Progenitor cell of endocrine pancreas (in vitro differentiated cells): ENCODE measurements around the gene SYCE1L. TPM values are rescaled to one million over a fixed set of nuclear protein-coding genes. Genes with fewer than 3 reads are reported as not detected.
"Not testable (repeated sequence)": the region's sequence is repeated elsewhere in the genome, so short reads cannot be mapped to it uniquely, and the experiment has no call there.

Experiments
- DNase-seq: peaks from one replicate; pipeline ENCODE4 v3.0.0; 2021; ENCODE audit warnings: low spot score; ENCODE audit not compliant: unreplicated experiment
- H3K27ac Mint-ChIP-seq: 2 replicates; pipeline ENCODE4 v1.8.0; 2021; ENCODE audit warnings: mild to moderate bottlenecking, moderate library complexity, mixed read lengths
- H3K27me3 Mint-ChIP-seq: 2 replicates; pipeline ENCODE4 v1.8.0; 2021; ENCODE audit warnings: mixed read lengths
- H3K36me3 Mint-ChIP-seq: 2 replicates; pipeline ENCODE4 v1.8.0; 2022; ENCODE audit warnings: mixed read lengths; ENCODE audit not compliant: insufficient read depth
- H3K4me1 Mint-ChIP-seq: 2 replicates; pipeline ENCODE4 v1.8.0; 2021; ENCODE audit warnings: low read depth, mixed read lengths
- H3K4me3 Mint-ChIP-seq: 2 replicates; pipeline ENCODE4 v1.8.0; 2021; ENCODE audit warnings: low read depth, mild to moderate bottlenecking, moderate library complexity, mixed read lengths
- H3K9me3 Mint-ChIP-seq: 2 replicates; pipeline ENCODE4 v1.8.0; 2021; ENCODE audit warnings: low read depth, mixed read lengths
- long read RNA-seq: library from polyadenylated mRNA; unstranded; transcript quantifications from one replicate; pipeline ENCODE4 v2.0.0, GENCODE V29; 2020
- total RNA-seq: library from RNA; stranded (reverse); gene quantifications from 2 replicates; pipeline ENCODE4 v1.2.1, GENCODE V29; 2021
- TF ChIP-seq, protein P1 (sequence below): fragments of 200-600 bp; sonication (generic); IDR thresholded peaks from one replicate; pipeline ENCODE4 v1.5.0; 2021; ENCODE audit warnings: antibody characterized with exemption, mild to moderate bottlenecking; ENCODE audit not compliant: unreplicated experiment

Gene SYCE1L, protein sequence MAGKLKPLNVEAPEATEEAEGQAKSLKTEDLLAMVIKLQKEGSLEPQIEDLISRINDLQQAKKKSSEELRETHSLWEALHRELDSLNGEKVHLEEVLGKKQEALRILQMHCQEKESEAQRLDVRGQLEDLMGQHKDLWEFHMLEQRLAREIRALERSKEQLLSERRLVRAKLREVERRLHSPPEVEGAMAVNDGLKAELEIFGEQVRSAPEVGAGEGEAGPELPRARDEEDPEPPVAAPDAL
- 25.6 and 27.2 TPM in 2 replicates for total RNA-seq
- long read RNA-seq = 0 reads

DNA sequence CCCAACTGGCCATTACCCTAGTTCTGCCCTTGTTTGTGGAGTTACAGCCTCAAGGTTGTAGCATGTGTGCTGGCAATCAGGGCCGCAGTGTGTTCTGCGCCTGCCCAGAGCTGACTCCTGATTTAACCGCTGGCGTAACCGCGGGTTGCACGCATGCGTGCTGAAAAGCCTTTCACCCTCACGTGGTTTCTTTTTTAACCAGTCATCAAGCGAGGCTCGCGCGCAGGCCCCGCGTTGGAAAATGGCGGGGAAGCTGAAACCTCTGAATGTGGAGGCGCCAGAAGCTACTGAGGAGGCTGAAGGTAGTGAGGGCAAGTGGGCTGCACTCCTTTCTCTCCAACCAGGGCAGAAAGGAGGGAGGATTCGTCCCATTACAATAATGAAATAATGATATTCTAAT, at the start of gene SYCE1L:
Gene SYCE1L (plus strand): TSS at position 198 of the 400 bp plus-strand sequence. CDS start 44 bp downstream, at position 242.
- DNase-seq = no peak
- TF ChIP-seq, protein P1, sequence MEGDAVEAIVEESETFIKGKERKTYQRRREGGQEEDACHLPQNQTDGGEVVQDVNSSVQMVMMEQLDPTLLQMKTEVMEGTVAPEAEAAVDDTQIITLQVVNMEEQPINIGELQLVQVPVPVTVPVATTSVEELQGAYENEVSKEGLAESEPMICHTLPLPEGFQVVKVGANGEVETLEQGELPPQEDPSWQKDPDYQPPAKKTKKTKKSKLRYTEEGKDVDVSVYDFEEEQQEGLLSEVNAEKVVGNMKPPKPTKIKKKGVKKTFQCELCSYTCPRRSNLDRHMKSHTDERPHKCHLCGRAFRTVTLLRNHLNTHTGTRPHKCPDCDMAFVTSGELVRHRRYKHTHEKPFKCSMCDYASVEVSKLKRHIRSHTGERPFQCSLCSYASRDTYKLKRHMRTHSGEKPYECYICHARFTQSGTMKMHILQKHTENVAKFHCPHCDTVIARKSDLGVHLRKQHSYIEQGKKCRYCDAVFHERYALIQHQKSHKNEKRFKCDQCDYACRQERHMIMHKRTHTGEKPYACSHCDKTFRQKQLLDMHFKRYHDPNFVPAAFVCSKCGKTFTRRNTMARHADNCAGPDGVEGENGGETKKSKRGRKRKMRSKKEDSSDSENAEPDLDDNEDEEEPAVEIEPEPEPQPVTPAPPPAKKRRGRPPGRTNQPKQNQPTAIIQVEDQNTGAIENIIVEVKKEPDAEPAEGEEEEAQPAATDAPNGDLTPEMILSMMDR = no peak
- peak within 1 kb of the TSS; percentile 2 for H3K27ac Mint-ChIP-seq
- H3K9me3 Mint-ChIP-seq = no peaks in the 10 kb centered on the region
- no peak within 1 kb of the TSS for H3K4me3 Mint-ChIP-seq
- no peaks in the 10 kb centered on the region for H3K27me3 Mint-ChIP-seq
- peaks cover 15% of the 10 kb centered on the region for H3K36me3 Mint-ChIP-seq
- no peaks in the 10 kb centered on the region for H3K4me1 Mint-ChIP-seq

DNA sequence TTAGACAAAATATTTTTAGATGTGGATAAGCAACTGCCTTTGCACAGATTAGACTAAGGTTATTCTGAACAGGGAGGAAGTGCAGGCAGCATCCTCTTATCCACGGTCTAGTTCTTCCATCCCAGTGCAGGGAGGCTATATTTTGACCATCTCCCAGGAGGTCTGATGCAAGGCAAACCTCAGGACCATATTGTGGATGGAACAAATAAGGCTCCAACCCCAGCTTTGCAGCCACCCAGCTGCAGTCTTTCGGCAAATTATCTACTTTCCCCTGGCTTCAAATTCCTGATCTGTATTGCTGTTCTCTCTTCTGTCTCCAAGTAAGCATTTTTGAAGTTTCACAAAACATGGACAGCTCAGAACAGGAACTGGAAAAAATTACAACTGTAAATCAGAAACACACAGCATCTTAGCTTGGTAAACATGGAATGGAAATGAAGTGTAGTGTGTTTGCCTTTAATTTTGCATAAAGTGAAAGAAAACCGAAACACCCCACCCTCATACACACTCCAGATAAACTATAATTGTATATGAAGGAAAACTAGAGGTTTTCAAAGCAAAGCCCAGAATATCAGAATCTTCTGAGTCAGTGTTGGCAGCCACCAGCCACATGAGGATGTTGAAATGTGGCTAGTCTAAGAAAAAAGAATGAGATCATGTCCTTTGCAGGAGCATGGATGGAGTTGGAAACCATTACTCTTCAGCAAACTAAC, 41.7 kb upstream of the SYCE1L start:
- TF ChIP-seq, protein P1 = no peak
- Mint-ChIP-seq H3K36me3 (no peaks in the 10 kb centered on the region), H3K9me3 (no peaks in the 10 kb centered on the region)

DNA sequence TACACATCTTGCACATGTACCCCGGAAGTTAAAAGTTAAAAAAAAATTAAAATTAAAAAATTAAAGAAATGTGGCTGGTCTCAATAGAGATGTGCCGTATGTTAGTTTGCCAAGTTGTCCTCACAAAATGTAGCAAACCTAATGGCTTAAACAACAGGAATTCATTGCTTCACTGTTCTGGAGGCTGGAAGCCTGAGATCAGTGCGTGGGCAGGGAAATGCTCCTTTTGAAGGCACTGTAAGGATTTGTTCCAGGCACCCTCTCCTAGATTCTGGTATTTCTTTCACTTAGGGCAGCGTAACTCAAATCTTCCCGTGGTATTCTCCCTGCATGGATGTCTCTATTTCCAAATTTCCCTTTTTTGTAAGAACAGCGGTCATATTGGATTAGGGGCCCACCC, 40.9 kb upstream of the SYCE1L start:
- Mint-ChIP-seq H3K36me3 (no peaks in the 10 kb centered on the region), H3K4me3 (no peak overlapping the region), H3K9me3 (peaks cover 3% of the 10 kb centered on the region), H3K4me1 (peaks cover 14% of the 10 kb centered on the region), H3K27me3 (no peaks in the 10 kb centered on the region), H3K27ac (no peak overlapping the region)
- DNase-seq = no peak
- TF ChIP-seq, protein P1 = no peak

More for the DNA sequence above, 41.7 kb upstream of the SYCE1L start:
- Mint-ChIP-seq H3K27me3 (no peaks in the 10 kb centered on the region), H3K4me3 (no peak overlapping the region), H3K4me1 (peaks cover 11% of the 10 kb centered on the region), H3K27ac (no peak overlapping the region)
- DNase-seq = no peak

DNA sequence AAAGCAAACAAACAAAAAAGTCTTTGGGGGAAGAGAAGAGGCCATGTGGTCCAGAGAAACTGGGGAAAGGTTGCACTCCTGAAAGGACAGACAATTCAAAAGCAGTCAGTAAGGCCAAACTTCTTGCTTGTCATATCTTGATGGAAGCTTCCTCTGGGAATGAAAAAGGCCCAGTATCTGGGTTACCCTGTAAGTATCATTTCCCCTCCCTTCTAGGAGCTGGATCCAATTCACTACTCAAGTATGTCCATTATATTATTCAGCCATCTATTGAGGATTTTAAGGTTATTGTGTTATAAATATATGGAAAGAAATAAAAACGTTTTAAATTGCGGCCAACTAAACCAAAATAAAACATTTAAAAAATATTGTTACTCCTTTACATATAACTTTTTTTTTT, 34.2 kb upstream of the SYCE1L start:
- Mint-ChIP-seq H3K4me3 (no peak overlapping the region), H3K27me3 (no peaks in the 10 kb centered on the region), H3K27ac (no peak overlapping the region), H3K36me3 (no peaks in the 10 kb centered on the region), H3K4me1 (peaks cover 5% of the 10 kb centered on the region), H3K9me3 (peaks cover 3% of the 10 kb centered on the region)
- TF ChIP-seq, protein P1 = no peak
- no peak for DNase-seq

DNA sequence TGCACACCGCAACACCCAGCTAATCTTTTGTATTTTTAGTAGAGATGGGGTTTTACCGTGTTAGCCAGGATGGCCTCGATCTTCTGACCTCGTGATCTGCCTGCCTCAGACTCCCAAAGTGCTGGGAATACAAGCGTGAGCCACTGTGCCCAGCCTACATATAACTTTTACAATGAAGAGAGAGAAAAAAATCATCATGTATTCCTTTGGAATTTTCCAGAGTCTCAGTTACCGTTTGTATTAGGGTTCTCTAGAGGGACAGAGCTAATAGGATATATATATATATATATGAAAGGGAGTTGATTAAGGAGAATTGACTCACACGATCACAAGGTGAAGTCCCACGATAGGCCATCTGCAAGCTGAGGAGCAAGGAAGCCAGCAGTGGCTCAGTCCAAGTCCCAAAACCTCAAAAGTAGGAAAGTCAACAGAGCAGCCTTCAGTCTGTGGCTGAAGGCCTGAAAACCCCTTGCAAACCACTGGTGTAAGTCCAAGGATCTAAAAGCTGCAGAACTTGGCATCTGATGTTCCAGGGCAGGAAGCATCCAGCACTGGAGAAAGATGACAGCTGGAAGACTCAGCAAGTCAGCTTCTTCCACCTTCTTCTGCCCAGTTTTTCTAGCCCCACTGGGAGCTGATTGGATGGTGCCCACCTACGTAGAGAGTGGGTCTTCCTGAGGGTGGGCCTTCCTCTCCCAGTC, 33.5 kb upstream of the SYCE1L start:
- not testable (repeated sequence) for DNase-seq, H3K27ac Mint-ChIP-seq, H3K4me1 Mint-ChIP-seq, H3K36me3 Mint-ChIP-seq, H3K4me3 Mint-ChIP-seq, H3K9me3 Mint-ChIP-seq, H3K27me3 Mint-ChIP-seq
